GM18951 (cell line): ENCODE measurements around the gene TVP23B.
"Not testable (repeated sequence)": the region's sequence is repeated elsewhere in the genome, so short reads cannot be mapped to it uniquely, and the experiment has no call there.

Source experiments
- POLR2A ChIP-seq: IDR thresholded peaks from 4 replicates; pipeline ENCODE4 v1.6.1; 2011; ENCODE audit warnings: mild to moderate bottlenecking; ENCODE audit not compliant: insufficient read length, insufficient read depth; ENCODE audit errors: extremely low read depth
- in situ Hi-C: fragments of 300-500 bp; cut with MboI; formaldehyde crosslinking; loops from one replicate; pipeline ENCODE4 v1.12.0; 2022; ENCODE audit warnings: low sequenced_read_pairs, mixed read lengths, inconsistent platforms; ENCODE audit not compliant: unreplicated experiment

TVP23B gene

DNA sequence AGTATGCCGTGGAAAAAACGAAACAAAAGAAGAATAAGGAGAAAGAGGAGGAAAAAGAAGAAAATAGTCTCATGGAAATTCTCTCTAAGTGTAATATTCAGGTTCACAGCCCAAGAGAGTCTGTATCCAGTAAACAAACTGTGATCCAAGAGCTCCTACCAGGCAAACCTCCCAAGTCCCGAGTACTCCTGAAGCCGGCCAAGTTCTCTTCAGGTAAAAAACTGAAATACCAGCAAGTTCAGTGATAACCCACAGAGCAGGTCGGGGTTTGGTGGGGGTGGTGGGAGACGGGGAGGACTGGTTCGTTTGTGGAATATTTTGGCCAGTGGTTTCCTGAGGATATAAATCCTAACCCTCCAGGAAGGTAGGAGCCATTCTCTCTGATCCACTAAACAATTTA lies 8.5 kb upstream of the TVP23B start:
- TF ChIP-seq POLR2A: no peak
- in situ Hi-C loops: no loop called here

DNA sequence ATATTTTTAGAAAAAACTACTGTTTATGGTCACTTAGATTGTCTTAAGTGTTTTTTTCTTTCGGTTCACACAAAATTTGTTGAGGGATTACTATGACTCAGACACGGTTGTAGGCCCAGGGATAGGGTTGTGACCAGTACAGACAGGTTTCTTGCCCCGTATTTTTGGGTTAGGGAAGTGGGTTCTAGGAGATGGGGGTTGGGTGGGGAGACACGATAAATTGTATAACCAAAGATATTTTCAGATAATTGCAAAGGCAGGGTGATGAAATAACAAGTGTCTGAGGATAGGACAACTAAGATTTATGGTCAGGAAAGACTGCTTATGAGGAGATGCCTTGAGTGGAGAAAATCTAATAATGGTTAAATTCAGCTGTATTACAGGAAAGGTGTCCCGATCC lies 822 bp downstream of the TVP23B start:
- in situ Hi-C loops: not testable (repeated sequence)

DNA sequence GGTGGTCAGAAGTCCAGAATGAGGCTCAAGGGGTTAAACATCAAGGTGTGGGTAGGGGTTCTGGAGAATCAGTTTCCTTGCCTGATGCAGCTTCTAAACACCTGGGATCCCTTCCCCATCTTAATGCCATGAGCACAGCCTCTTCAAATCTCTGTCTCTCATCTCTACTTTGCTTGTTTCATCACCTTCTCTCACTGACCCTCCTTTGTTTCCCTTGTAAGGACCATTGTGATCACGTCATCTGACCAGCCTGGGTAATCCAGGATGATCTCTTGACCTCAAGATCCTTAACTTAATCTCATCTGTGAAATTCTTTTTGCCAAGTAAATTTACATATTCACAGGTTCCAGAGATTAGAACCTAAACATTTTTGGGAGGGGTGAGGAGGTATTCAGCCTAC lies 5.0 kb downstream of the TVP23B start:
- in situ Hi-C loops: not testable (repeated sequence)

DNA sequence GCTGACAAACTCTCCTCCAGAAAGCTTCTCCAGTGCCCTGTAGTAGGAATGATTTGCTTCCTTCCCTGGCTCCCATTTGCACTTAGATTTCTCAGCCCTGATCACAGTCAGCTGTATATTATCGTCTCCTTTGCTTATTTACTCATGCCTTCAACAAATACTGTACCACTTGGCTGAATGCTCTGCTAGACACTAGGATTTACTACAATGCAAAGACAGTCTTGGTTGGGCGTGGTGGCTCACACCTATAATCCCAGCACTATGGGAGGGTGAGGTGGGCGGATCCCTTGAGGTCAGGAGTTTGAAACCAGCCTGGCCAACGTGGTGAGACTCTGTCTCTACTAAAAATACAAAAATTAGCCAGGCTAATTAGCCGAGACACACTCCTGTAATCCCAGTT lies 5.9 kb downstream of the TVP23B start:
- in situ Hi-C loops: not testable (repeated sequence)

DNA sequence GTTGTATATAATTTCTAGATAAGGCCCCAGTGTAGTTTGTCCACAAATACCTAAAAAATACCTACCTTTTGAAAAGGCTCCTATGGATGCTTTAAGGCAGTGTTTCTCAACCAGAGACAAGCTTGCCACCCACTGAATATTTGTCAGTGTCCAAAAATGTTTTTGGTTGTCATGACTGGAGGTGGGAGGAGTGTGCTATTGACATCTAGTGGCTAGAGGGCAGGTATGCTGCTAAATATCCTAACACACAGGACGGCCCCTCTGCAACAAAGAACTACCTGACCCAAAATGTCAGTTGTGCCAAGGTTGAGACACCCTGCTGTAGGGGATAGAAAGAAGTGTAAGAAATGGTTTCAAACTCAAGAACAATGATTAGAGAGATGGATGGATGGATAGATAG lies 10.4 kb downstream of the TVP23B start:
- in situ Hi-C loops: not testable (repeated sequence)

DNA sequence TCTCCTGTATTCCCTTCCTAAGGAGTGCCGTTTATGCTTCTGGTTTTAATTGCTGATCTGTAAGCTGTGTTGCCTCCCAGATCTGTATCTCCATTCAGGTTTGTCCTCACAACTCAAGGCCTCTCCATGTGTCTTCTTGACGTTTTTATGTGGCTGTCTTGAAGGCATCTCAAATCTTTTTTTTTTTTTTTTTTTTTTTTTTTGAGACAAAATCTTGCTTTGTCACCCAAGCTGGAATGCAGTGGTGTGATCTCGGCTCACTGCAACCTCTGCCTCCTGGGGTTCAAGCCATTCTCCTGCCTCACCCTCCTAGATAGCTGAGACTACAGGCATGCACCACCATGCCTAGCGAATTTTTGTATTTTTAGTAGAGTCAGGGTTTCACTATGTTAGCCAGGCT lies 13.9 kb downstream of the TVP23B start:
- in situ Hi-C loops: not testable (repeated sequence)

DNA sequence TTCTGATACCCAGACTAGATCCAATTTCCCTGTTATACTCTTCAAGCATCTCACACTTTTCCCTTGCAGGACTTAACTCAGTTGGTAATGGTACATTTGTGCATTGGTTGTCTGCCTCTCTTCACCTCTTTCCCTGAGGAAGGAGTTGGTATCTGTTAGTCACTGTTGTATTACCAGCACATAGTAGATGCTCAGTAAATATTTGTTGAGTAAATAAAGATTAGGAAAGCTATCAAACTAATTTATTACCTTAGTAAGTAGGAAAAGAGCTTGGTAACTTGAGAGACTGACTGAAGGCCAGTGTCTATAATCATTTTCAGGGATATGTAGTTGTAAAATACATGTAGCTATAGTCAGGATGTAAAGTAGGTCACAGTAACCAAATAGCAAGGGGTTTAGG lies 15.9 kb downstream of the TVP23B start:
- in situ Hi-C loops: not testable (repeated sequence)

DNA sequence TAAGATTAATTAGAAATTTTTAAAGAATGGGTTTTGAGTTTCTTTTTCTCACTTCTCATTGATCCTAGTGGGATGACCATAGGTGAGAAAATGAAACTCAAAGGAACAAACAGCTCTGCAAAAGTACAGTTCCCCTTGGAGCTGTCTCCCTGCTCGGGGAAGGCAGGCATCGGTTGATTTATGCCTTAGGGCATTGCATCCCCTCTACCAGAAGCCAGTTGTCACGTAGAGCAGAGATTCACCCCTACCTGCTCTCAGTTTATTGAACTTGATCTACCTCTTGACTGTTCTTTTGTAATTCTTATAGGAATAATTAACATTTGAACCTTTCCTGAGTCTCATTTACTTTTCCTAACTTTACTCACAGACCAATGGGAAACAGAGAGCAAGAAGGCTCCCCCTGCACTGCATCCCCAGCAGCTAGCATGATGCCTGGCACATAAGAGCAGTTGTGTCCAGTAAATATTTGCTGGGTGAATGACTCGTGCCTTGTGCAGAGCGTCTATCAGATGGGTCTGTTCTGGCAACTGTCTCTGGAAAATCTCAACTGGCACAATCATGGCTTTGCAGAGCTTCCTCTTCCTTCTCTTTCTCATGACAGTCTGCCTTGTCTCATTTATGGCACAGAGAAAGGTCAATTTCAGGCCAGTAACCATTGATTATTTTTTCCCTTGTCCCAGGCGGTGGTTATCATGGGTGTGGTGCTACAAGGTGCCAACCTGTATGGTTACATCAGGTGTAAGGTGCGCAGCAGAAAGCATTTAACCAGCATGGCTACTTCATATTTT lies 22.7 kb downstream of the TVP23B start:
- in situ Hi-C loops: not testable (repeated sequence)

DNA sequence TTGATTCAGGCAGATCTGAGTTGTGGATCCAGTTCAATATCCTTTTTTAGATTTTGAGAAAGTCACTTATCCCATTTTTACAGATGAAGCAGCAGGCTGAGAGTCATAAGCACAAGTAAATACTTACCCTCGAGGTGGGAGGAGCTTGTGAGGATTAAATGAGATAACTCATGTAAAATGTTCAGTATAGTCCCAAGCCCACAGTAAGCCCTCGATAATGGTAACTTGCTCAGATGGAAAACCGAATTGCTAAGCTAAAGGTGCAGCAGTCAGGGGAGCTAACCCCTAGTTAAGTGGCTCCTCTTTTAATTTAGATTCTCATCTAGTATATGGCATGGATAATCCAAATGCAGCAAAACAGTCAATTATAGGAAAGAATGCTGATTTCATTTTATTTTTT lies 34.9 kb downstream of the TVP23B start:
- in situ Hi-C loops: not testable (repeated sequence)

DNA sequence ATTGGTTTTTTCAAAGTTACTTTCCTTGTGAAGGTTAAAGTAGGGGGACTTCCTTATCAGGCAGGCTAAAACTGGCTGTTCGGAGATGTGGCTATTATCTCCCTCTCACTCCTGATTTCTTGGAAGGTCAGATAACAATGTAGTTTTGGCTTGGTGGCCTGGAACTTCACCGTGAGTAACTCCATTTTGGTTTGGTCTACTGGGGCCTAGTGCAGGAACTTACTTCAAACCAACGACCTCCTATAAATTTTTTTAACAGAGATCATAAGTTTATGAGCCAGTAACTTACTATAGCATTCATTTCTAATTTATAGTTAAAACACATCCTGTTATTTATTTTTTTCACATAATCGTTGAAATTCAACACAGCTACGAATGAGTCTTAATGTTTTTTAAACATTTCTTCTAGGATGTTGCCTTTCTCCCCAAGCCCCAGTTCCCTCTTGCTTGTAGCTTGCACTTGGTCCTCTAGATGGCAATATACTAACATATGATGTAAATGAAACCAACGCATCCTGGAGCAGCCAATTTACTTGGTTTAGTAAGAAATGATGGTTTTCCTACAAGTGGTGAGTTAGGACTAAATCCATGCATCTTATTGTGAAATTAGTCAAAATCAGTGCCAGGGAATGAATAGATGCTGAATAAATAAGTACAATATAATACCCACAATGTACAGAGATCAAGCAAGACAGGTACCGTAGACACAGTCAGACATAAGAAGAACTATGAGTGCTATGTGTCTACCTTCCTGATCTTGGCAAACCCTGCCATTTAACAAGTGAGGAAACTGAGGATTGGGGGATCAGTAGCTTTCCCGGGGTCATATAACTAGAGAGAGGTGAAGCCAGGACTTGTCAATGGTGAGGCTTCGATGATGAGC lies 35.7 kb downstream of the TVP23B start:
- in situ Hi-C loops: not testable (repeated sequence)

DNA sequence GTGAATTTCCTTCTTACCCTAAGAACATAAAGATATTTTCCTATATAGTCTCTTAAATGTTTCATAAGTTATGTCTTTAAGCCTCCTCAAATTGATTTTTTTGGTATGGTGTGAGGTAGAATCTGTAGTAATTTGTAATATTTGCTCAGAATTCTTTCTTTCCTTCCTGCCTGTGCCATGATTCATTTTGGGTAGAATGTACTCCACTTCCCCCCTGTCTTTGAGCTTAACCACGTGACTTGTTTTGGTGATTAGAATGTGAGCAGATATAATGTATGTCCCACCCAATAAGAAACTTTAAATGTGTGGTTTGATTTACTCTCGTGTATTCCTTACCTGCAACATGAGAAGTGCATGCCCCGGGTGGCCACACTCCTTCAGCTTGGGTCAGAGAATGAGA lies 40.4 kb downstream of the TVP23B start:
- in situ Hi-C loops: not testable (repeated sequence)

DNA sequence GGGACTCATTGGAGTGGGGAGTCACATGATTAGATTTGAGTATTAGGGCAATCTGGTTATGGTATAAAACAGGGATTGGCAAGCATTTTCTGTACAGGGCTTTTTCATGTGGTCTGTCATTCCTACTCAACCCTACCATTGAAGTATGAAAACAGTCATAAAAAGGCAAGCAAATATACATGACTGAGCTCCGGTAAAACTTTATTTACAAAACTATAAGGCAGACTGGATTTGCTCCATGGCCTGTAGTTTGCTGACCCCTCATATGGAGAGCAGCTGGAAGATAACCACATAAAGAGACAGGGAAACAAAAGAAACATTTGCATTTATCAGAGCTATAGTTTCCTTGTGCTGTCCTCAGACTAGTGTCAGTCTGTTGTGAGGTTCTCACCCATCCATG lies 46.6 kb downstream of the TVP23B start:
- in situ Hi-C loops: not testable (repeated sequence)

DNA sequence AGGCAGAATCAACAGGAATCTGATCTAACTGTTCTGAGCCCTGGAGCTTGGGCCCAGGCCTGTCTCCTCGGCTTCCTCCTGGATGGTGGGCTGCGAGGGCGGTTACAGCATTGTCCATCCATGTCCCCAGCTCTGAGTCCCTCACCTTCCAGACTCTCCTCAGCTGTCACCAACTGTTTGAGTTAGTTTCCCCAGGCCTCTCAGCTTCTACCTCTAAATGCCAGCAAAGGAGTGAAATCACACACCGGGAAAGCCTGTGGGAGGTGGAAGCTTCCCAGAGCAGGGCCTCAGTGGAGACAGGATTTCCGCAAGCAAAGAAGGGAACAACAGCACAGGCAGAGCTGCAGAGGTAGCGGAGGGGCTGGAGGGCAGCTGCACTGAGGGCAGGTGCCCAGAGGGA lies 67.5 kb downstream of the TVP23B start:
- no peak for TF ChIP-seq POLR2A
- in situ Hi-C loops: no loop called here

DNA sequence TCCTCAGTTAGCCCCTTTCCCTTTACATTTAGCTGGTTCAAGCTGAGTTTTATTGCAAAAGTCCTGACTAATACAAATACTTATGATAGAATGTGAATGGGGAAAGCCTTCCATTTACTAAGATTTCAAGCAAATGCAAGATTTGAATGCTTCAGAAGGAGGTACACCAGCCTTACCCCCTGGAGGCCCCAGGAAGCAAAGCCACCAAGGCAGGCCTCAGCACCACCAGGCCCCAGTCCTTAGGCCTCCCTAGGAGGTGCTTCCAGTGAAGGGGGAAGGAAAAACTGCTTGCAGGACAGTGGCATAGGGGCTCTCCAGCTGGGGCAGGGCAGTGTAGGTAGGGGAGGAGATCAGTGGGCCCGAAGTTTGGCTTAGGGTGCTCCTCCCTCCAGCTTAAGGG lies 69.7 kb downstream of the TVP23B start:
- in situ Hi-C loops: no loop called here
- no peak for TF ChIP-seq POLR2A

DNA sequence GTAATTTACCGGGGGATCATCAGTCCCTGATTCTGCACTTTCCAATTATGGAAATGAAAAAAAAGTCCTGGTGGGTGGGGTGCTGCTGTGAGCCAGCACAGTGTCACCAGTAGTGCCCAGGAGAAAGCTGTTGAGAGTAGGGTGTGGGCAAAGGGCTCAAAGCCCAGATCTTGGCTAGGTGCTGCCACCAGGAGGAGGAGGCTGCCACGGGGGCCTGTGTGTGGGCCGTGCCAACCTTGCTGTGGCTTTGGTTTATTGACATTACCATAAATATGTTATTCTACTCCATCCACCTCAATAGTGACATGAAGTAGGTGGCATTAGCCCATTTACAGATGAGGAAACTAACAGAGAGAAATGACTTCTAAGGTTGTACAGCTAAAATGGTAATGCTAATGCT lies 70.2 kb downstream of the TVP23B start:
- in situ Hi-C loops: no loop called here
- no peak for TF ChIP-seq POLR2A
